Activated naive CD4-positive, alpha-beta T cell treated with anti-CD3 and anti-CD28 coated beads, Interleukin-2, amount 10 ng/mL, durations not matched to agents 5 hours and 36 hours (primary cell): Measurements from ENCODE around the gene TUBB1. TPM values are rescaled to one million over a fixed set of nuclear protein-coding genes. Genes with fewer than 3 reads are reported as not detected.

ENCODE experiments used
- total RNA-seq, 2 experiments: library from RNA; stranded (reverse); gene quantifications; one replicate each; pipeline ENCODE4 v1.2.3, GENCODE V29; 2021

The TUBB1 gene
- not detected for total RNA-seq

GRCh38 chr20:59019217-59019616 is at the start of gene TUBB1:
TUBB1 (plus strand) TSS chr20:59019429; CDS start chr20:59019523, 94 bp downstream.

GRCh38 chr20:58980711-58981627 is 38.3 kb upstream of the TUBB1 start, which contains the start of gene NELFCD:
NELFCD (plus strand) TSS chr20:58981256; CDS start chr20:58981310, 54 bp downstream.

GRCh38 chr20:59006864-59007664 is 12.2 kb upstream of the TUBB1 start, which contains the start of gene CTSZ:
CTSZ (minus strand) TSS chr20:59007254; CDS start chr20:59007128, 126 bp downstream.

GRCh38 chr20:59032023-59032712 is 12.9 kb downstream of the TUBB1 start, which contains the start of gene ATP5F1E:
ATP5F1E (minus strand) TSS chr20:59032335; CDS start chr20:59032251, 84 bp downstream.

GRCh38 chr20:59042151-59042795 is 23.0 kb downstream of the TUBB1 start, which contains the start of gene PRELID3B:
PRELID3B (minus strand) TSS chr20:59042786; CDS start chr20:59042730, 56 bp downstream.

Other genes starting within 250 kb of the TUBB1 start
- 1 to 10 TPM in 1 of 2 experiments, under 1 TPM in 1; 0.89 to 1.7 TPM for gene GNAS-AS1, start 168.5 kb upstream of the TUBB1 start, total RNA-seq
- gene GNAS, start 166.7 kb upstream of the TUBB1 start, total RNA-seq = 100 to 1,000 TPM; 955 to 964 TPM
- gene NELFCD, start 38.2 kb upstream of the TUBB1 start, total RNA-seq = 10 to 100 TPM; 65.1 to 65.6 TPM
- 10 to 100 TPM; 43.6 to 48.9 TPM for gene CTSZ, start 12.2 kb upstream of the TUBB1 start, total RNA-seq
- gene ATP5F1E, start 12.9 kb downstream of the TUBB1 start, total RNA-seq = 100 to 1,000 TPM; 102 to 110 TPM
- gene PRELID3B, start 23.4 kb downstream of the TUBB1 start, total RNA-seq = 10 to 100 TPM; 64.2 to 72.3 TPM
- 10 to 100 TPM in 1 of 2 experiments, 1 to 10 TPM in 1; 9.7 to 10.8 TPM for gene ZNF831, start 144.4 kb downstream of the TUBB1 start, total RNA-seq